Progenitor cell of endocrine pancreas (in vitro differentiated cells): ENCODE data around the gene BLID. TPM values are rescaled to one million over a fixed set of nuclear protein-coding genes. Genes with fewer than 3 reads are reported as not detected.
A peak's percentile ranks its signal among the peaks of the same experiment; 100 is the strongest.

Experiments
- DNase-seq: peaks from one replicate; pipeline ENCODE4 v3.0.0; 2021; ENCODE audit warnings: low spot score; ENCODE audit not compliant: unreplicated experiment
- H3K27ac Mint-ChIP-seq: 2 replicates; pipeline ENCODE4 v1.8.0; 2021; ENCODE audit warnings: mild to moderate bottlenecking, moderate library complexity, mixed read lengths
- H3K27me3 Mint-ChIP-seq: 2 replicates; pipeline ENCODE4 v1.8.0; 2021; ENCODE audit warnings: mixed read lengths
- H3K36me3 Mint-ChIP-seq: 2 replicates; pipeline ENCODE4 v1.8.0; 2022; ENCODE audit warnings: mixed read lengths; ENCODE audit not compliant: insufficient read depth
- H3K4me1 Mint-ChIP-seq: 2 replicates; pipeline ENCODE4 v1.8.0; 2021; ENCODE audit warnings: low read depth, mixed read lengths
- H3K4me3 Mint-ChIP-seq: 2 replicates; pipeline ENCODE4 v1.8.0; 2021; ENCODE audit warnings: low read depth, mild to moderate bottlenecking, moderate library complexity, mixed read lengths
- H3K9me3 Mint-ChIP-seq: 2 replicates; pipeline ENCODE4 v1.8.0; 2021; ENCODE audit warnings: low read depth, mixed read lengths
- total RNA-seq: library from RNA; stranded (reverse); gene quantifications from 2 replicates; pipeline ENCODE4 v1.2.1, GENCODE V29; 2021
- TF ChIP-seq, protein P1 (sequence below): fragments of 200-600 bp; sonication (generic); IDR thresholded peaks from one replicate; pipeline ENCODE4 v1.5.0; 2021; ENCODE audit warnings: antibody characterized with exemption, mild to moderate bottlenecking; ENCODE audit not compliant: unreplicated experiment

BLID gene
- total RNA-seq, 1 donor from 2014 or later: not detected

DNA sequence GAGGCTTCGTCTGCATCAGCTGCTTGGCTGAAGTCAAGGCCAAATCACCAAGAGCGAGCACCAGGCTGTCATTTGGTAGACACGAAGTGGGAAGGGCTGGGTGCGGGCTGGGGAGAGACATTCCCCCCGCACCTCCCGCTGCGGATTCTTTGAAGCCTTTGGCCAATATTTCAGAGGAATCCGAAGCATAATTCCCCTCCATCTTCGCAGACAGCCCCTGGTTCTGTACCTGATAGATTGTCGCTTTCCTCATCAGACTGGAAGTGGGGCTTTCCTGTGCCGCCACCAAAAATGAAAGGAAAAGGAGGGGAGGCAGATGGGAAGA lies 15.3 kb downstream of the BLID start:
- Mint-ChIP-seq H3K27me3 (peaks cover 61% of the 10 kb centered on the region), H3K9me3 (no peaks in the 10 kb centered on the region), H3K36me3 (no peaks in the 10 kb centered on the region), H3K4me1 (peaks cover 14% of the 10 kb centered on the region), H3K27ac (no peak overlapping the region), H3K4me3 (no peak overlapping the region)
- TF ChIP-seq, protein P1, sequence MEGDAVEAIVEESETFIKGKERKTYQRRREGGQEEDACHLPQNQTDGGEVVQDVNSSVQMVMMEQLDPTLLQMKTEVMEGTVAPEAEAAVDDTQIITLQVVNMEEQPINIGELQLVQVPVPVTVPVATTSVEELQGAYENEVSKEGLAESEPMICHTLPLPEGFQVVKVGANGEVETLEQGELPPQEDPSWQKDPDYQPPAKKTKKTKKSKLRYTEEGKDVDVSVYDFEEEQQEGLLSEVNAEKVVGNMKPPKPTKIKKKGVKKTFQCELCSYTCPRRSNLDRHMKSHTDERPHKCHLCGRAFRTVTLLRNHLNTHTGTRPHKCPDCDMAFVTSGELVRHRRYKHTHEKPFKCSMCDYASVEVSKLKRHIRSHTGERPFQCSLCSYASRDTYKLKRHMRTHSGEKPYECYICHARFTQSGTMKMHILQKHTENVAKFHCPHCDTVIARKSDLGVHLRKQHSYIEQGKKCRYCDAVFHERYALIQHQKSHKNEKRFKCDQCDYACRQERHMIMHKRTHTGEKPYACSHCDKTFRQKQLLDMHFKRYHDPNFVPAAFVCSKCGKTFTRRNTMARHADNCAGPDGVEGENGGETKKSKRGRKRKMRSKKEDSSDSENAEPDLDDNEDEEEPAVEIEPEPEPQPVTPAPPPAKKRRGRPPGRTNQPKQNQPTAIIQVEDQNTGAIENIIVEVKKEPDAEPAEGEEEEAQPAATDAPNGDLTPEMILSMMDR: no peak
- no peak for DNase-seq

DNA sequence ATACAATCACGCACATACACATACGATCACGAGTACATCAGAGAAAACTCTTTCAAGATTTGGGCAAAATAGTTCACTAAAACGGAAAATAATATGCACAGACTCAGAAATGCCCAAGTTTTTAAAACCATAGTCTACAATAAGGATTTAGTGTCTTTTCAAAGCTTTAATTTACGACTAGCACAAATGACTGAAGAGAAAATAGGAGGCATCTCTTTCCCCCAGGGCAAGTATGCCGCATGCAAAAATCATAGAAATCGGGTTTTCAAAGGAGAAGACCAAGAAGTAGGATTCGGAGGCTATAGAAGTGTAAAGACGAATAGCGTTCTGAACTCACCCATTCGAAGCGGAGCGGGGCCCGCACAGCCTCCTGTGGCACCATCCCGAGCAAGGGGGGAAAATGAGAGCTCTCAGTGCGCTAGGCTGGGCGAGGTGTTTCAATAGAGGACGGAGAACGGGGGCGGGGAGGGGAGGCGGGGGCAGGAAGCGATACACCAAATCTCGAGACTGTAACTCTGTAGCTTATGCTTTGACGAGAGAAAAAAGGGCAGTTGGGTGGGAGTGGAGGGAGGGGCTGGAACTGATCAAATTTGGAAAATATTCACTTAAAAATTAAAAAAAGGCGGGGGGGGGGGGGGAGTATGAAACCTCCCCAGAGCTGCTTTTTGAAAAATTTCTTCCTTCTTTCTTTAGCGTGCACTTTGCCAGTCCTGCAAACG lies 15.8 kb downstream of the BLID start:
- H3K9me3 Mint-ChIP-seq: no peaks in the 10 kb centered on the region
- H3K4me3 Mint-ChIP-seq: peak overlapping the region; percentile 57
- DNase-seq: no peak
- peaks cover 61% of the 10 kb centered on the region for H3K27me3 Mint-ChIP-seq
- H3K36me3 Mint-ChIP-seq: no peaks in the 10 kb centered on the region
- no peak overlapping the region for H3K27ac Mint-ChIP-seq
- TF ChIP-seq, protein P1: no peak
- H3K4me1 Mint-ChIP-seq: peaks cover 14% of the 10 kb centered on the region

DNA sequence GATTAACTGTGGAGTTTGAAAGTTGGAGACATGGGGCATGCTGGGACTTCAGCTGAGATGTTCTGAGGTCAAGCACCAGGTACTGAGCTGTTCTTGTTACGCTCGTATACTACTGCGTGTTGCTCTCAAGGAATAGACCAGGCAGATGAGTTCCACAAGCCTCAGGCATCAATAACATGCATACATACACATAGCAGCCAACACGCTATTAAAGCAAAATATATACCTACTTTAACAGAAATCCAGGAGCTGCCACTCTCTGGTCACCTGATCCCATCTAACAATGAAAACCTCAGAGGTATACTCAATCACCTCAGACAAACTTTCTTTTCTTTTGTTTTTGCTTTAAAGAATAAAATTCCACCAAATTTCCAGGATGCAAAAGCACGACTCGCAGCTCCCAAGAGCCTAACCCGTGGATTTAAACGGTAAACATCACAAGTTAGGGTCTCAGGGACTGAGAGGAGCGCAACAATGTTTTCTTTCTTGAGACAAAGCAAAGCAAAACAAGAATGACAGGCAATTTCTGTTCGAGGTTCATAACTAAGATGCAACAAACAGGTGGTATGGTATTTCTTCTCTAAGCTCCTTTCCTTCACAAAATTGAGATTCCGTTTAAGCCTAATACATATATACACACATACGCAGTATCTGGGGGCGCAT lies 16.5 kb downstream of the BLID start:
- no peaks in the 10 kb centered on the region for H3K9me3 Mint-ChIP-seq
- H3K4me1 Mint-ChIP-seq: peaks cover 14% of the 10 kb centered on the region
- TF ChIP-seq, protein P1: no peak
- peak overlapping the region; percentile 57 for H3K4me3 Mint-ChIP-seq
- H3K27ac Mint-ChIP-seq: no peak overlapping the region
- no peak for DNase-seq
- no peaks in the 10 kb centered on the region for H3K36me3 Mint-ChIP-seq
- H3K27me3 Mint-ChIP-seq: peaks cover 61% of the 10 kb centered on the region

DNA sequence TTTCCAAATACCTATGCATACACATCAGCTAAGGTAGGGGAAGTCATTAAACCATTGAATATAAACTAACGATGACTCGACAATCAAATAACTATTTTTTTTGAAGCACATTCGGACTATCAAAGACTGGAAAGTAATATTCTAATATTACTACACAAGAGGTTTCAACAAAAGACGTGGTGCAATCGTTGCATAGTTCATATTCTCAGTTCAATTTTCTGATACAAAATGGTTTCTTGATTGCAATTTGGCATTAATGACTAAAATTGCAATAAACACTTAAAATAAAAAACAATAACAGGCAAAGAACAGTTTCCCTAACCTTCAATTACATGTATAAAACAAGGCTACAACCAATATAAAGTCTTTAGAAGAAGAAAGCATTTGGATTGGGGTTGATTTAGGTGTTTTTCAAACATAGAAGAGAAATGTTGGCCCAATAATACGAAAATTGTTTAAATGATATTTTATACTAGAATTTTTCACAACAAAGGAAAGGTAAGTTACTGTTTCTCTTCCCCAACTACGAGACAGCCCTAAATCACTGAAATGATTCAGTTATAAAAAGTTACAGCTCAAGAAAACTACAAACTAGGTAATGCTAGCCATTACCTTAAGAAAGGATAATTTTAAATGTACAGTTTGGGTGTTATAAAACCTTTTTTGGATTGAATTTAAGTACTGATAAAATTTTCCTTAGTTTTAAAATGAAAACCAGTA lies 17.6 kb downstream of the BLID start:
- H3K4me1 Mint-ChIP-seq: peaks cover 14% of the 10 kb centered on the region
- DNase-seq: no peak
- H3K36me3 Mint-ChIP-seq: no peaks in the 10 kb centered on the region
- no peaks in the 10 kb centered on the region for H3K9me3 Mint-ChIP-seq
- peaks cover 57% of the 10 kb centered on the region for H3K27me3 Mint-ChIP-seq
- H3K4me3 Mint-ChIP-seq: no peak overlapping the region
- no peak overlapping the region for H3K27ac Mint-ChIP-seq
- TF ChIP-seq, protein P1: no peak

DNA sequence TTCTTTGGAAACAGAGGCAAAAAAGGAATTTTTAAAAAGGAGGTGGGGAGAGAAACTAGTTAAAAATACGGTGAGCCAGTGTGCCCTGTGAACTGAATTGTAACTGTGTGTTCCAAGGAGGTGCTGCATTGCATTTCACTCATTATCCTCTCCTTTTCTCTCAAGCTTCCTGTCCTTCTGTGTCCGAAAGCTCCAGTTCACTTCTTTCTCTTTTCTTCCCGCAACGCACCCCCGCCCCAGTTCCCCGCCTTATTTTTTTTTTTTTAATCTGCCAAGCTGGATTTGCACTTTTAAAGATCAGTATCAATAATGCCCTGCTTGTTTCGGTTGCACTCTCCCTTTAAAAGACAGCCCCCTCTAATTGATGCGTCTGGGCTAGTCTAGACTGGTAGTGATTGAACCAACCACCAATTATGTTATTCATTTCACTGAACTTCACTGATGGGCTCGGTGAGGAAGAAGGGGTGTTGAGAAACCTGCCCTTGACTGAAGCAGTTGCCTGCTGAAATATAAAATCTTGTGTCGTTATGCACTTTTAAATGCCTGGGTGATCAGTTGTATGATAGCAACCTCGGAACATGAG lies 18.5 kb downstream of the BLID start:
- no peak for DNase-seq
- H3K4me3 Mint-ChIP-seq: peak overlapping the region; percentile 11
- peaks cover 14% of the 10 kb centered on the region for H3K4me1 Mint-ChIP-seq
- peak overlapping the region; percentile 63 for H3K27ac Mint-ChIP-seq
- H3K36me3 Mint-ChIP-seq: no peaks in the 10 kb centered on the region
- TF ChIP-seq, protein P1: no peak
- no peaks in the 10 kb centered on the region for H3K9me3 Mint-ChIP-seq
- H3K27me3 Mint-ChIP-seq: peaks cover 57% of the 10 kb centered on the region
